GM23248 (cell line): ENCODE results near the gene NUP188.

Source experiments
- EZH2 ChIP-seq: fragments of 200-600 bp; sonication (generic); IDR thresholded peaks from 2 replicates; pipeline ENCODE4 v1.6.1; 2018; ENCODE audit warnings: antibody characterized with exemption, mild to moderate bottlenecking; ENCODE audit not compliant: insufficient read depth, poor library complexity, severe bottlenecking
- EZH2phosphoT487 ChIP-seq: fragments of 200-600 bp; sonication (generic); IDR thresholded peaks from 2 replicates; pipeline ENCODE4 v1.6.1; 2018; ENCODE audit warnings: antibody characterized with exemption, moderate library complexity, mild to moderate bottlenecking, low read depth; ENCODE audit not compliant: insufficient read depth

GRCh38 chr9:128933731-128934130, 13.8 kb upstream of the NUP188 start:
- no peak for TF ChIP-seq EZH2
- TF ChIP-seq EZH2phosphoT487, result no peak
